Activated CD4-positive, alpha-beta T cell treated with anti-CD3 and anti-CD28 coated beads, Interleukin-2, amount 10 ng/mL, durations not matched to agents 24 days and 14 days (primary cell): ENCODE results near the gene RAD51B. TPM values are rescaled to one million over a fixed set of nuclear protein-coding genes. Genes with fewer than 3 reads are reported as not detected.
A peak's percentile ranks its signal among the peaks of the same experiment; 100 is the strongest.

Experiments used
- DNase-seq: peaks from one replicate; pipeline ENCODE4 v3.0.0; 2022
- H3K27ac Mint-ChIP-seq: one replicate; pipeline ENCODE4 v1.8.0; 2022; ENCODE audit warnings: mild to moderate bottlenecking, mixed read lengths
- H3K27me3 Mint-ChIP-seq: one replicate; pipeline ENCODE4 v1.8.0; 2022; ENCODE audit warnings: mixed read lengths
- H3K36me3 Mint-ChIP-seq: one replicate; pipeline ENCODE4 v1.8.0; 2022; ENCODE audit warnings: low read depth, mild to moderate bottlenecking, mixed read lengths
- H3K4me1 Mint-ChIP-seq: one replicate; pipeline ENCODE4 v1.8.0; 2021; ENCODE audit warnings: mixed read lengths
- H3K4me3 Mint-ChIP-seq: one replicate; pipeline ENCODE4 v1.8.0; 2022; ENCODE audit warnings: mild to moderate bottlenecking, moderate library complexity, mixed read lengths
- H3K9me3 Mint-ChIP-seq: one replicate; pipeline ENCODE4 v1.8.0; 2021; ENCODE audit warnings: mixed read lengths
- intact Hi-C: fragments of 100-400 bp; cut with micrococcal nuclease; formaldehyde crosslinking; loops from one replicate; pipeline ENCODE4 v1.15.1; 2023
- total RNA-seq: library from RNA; stranded (reverse); gene quantifications from 2 replicates; pipeline ENCODE4 v1.2.3, GENCODE V29; 2022

The RAD51B gene
- total RNA-seq, 1 donor from 2014 or later: 29.3 TPM

DNA sequence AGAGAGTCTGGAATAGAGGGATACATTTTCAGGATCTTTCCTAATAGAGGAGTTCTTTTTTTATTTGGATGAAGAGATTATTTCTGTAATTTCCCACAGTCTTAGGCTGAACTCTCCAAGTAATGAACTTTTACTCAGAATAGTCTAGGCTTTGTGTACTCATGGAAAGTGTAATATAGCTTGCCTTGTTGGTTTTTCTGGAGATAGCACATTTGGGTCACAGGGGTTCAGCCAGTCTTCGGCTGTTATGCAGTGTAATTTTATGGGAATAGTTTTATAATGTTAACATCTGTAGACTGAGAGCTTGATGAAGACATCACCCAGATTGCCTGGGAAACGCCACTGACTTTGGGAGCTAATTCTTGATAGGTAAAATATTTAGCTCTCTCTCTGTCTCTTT, 450.8 kb downstream of the RAD51B start:
- Mint-ChIP-seq H3K36me3 (no peaks in the 10 kb centered on the region), H3K9me3 (no peaks in the 10 kb centered on the region), H3K27ac (no peak overlapping the region), H3K27me3 (no peaks in the 10 kb centered on the region), H3K4me1 (peaks cover 35% of the 10 kb centered on the region), H3K4me3 (no peak overlapping the region)
- DNase-seq: no peak
- intact Hi-C loops: no loop called here

DNA sequence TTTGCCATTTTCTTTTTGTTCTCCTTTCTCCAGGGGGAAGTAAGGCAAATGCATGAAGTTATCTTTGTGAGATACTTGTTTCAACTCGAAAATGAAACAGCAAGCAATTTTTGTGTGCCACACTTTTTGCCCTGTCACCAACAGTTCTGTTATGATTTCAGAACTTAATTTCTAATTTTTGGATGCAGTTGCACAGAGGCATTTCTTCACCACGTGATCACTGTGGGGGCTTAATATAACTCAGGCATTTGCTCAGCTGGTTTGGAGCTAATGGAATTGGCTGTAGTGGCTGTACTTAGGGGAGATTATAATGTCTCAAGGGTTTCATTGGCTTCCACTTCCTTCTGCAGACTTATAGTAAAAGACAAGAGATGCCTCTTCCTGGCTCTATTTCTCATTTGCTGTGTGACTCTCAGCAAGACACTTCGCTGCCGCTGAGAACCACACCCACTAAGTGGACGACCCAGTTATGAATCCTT, 452.4 kb downstream of the RAD51B start:
- peaks cover 47% of the 10 kb centered on the region for H3K4me1 Mint-ChIP-seq
- no peaks in the 10 kb centered on the region for H3K9me3 Mint-ChIP-seq
- no peaks in the 10 kb centered on the region for H3K36me3 Mint-ChIP-seq
- intact Hi-C loops: no loop called here
- no peak overlapping the region for H3K27ac Mint-ChIP-seq
- no peak for DNase-seq
- H3K4me3 Mint-ChIP-seq: no peak overlapping the region
- no peaks in the 10 kb centered on the region for H3K27me3 Mint-ChIP-seq

DNA sequence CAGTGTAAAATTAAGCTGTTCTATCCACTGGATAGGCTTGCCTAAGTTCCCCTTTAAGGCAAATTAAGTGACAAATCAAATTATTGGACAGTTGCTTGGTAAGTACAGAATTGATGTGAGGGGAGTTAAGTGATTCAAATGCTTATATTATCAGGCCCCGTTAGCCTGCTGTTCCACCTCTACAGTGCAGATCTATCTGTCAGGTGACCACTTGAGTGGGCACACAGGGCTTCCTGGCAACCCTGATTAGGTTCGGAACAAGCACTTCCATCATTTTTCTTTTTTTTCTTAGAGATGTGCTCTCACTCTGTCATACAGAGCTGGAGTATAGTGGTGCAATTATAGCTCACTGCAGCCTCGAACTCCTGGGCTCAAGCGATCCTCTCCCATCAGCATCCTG, 453.8 kb downstream of the RAD51B start:
- Mint-ChIP-seq H3K9me3 (no peaks in the 10 kb centered on the region), H3K27ac (no peak overlapping the region), H3K36me3 (no peaks in the 10 kb centered on the region), H3K4me3 (no peak overlapping the region), H3K4me1 (peaks cover 43% of the 10 kb centered on the region), H3K27me3 (no peaks in the 10 kb centered on the region)
- DNase-seq: no peak
- intact Hi-C loops: no loop called here

DNA sequence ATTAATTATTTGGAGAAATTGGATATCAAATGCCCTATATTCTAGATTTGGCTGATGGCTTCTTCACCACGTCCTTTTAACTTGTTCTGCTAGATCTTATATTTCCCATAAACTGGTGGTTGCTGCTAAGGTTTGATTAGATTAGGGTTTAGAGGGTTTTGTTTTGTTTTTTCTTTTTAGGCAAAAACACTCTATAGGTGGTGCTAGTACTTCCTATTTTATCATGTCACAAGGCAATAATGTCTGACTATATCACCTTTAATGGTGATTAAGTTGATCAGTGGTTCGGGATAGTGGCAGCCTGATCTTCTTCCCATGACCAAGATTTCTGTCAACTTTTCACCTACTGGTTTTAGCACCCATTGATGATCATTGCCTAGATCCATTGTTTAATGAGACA, 455.1 kb downstream of the RAD51B start:
- no peak for DNase-seq
- no peak overlapping the region for H3K4me3 Mint-ChIP-seq
- no peak overlapping the region for H3K27ac Mint-ChIP-seq
- no peaks in the 10 kb centered on the region for H3K27me3 Mint-ChIP-seq
- intact Hi-C loops: loop anchor here (1.0 to 2.0 kb wide), 3 partner anchors 11 to 42 kb away; no protein-coding TSS in a partner anchor
- no peaks in the 10 kb centered on the region for H3K9me3 Mint-ChIP-seq
- H3K36me3 Mint-ChIP-seq: no peaks in the 10 kb centered on the region
- H3K4me1 Mint-ChIP-seq: peaks cover 30% of the 10 kb centered on the region

DNA sequence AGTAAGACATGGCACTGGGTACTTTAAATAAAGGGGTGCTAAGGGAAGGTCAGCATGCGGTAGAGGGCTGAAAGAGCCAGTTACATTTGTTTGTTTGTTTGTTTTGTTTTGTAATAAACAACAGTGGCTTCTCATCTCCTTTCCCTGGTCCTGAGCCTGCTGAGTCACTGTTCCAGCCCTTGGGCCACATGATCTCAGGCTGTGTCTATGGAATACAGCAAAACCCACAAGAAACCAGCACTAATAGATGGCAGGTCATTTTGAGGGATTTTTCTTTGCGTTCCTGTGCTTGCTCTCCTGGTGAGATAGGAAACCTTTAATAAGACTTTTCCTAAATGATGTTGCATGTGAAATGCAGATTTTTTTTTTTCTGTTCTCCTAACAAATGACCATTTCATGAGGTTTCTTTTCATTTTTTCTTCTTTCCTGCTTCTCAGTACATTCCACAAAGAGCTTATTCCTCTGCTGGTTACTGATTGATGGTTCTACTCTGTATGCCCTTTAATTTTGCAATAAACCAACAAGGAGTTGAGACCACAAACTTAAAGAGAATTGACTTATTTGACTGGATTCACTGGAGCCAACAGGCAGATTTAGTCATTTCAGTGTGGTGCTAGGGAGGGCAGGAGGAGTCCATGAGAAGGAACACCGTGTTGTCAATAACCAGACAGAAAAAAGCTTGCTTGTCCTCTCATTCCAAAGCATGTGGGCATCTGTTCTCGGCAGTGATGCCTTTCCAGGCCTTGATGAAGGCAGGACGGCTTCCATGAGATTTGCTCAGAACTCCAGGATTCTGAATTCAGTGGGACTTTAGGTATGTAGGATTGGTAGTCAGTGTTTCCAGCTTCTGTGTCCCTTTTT, 459.2 kb downstream of the RAD51B start:
- Mint-ChIP-seq H3K4me3 (no peak overlapping the region), H3K36me3 (no peaks in the 10 kb centered on the region), H3K9me3 (no peaks in the 10 kb centered on the region), H3K27ac (no peak overlapping the region), H3K4me1 (peaks cover 45% of the 10 kb centered on the region), H3K27me3 (no peaks in the 10 kb centered on the region)
- no peak for DNase-seq
- intact Hi-C loops: no loop called here

DNA sequence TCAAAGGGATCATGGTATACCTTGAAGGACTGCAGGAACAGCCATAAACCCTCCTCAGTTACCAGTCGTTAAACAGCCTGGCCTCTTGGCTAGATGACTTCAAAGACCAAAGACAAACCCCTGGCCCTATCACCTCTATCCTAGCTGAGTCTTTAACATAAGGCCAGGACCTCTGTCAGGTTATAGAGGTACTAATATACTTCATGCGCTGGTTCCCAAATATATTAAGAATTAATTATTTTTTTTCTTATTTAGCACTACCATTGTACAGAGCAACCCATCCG, 459.8 kb downstream of the RAD51B start:
- no peak for DNase-seq
- intact Hi-C loops: no loop called here
- H3K4me3 Mint-ChIP-seq: no peak overlapping the region
- no peaks in the 10 kb centered on the region for H3K36me3 Mint-ChIP-seq
- H3K27ac Mint-ChIP-seq: no peak overlapping the region
- no peaks in the 10 kb centered on the region for H3K9me3 Mint-ChIP-seq
- peaks cover 46% of the 10 kb centered on the region for H3K4me1 Mint-ChIP-seq
- no peaks in the 10 kb centered on the region for H3K27me3 Mint-ChIP-seq

DNA sequence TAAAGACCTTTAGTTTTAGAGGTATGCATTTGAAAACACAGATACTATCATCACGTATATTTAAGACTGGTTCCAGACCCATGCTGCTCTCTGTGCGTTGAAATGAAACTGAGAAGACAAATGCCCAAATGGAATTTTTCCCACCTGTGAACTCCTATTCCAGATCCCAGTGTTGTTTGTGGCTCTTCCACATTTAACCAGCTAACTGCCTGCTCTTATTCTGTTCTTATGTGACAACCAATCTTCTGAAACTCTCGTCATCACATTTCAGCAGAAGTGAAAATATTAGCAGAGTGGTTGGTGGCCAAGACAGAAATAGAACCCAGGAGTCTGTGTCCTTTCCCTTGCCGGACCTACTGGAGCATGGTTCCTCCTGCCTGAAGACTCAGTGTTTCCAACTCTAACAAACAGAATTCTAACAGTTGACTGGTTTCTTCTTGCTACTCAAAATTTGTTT, 460.2 kb downstream of the RAD51B start:
- DNase-seq: no peak
- no peak overlapping the region for H3K4me3 Mint-ChIP-seq
- peaks cover 47% of the 10 kb centered on the region for H3K4me1 Mint-ChIP-seq
- intact Hi-C loops: loop anchor here (10.0 kb wide), 1 partner anchor 385 kb away; no protein-coding TSS in a partner anchor
- no peaks in the 10 kb centered on the region for H3K36me3 Mint-ChIP-seq
- H3K27ac Mint-ChIP-seq: no peak overlapping the region
- H3K9me3 Mint-ChIP-seq: no peaks in the 10 kb centered on the region
- H3K27me3 Mint-ChIP-seq: no peaks in the 10 kb centered on the region

DNA sequence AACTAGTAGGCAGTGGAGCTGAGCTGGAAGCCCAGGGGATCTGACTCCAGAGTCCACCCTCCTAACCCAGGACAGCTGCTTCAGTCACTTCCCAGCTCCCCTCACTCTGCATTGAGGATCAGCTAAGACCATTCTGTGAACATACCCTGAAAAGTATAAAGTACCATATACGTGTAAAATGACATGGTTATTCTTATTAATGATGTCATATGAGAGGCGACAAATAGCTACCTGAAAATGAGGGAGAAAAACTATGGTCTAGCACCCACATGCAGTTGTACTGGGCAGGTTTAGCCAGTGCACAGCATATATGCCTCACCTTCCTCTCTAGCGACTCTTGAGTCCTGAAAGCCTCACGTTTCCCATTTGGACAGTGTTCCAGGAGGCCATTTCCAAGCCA, 461.9 kb downstream of the RAD51B start:
- Mint-ChIP-seq H3K27me3 (no peaks in the 10 kb centered on the region), H3K27ac (no peak overlapping the region), H3K4me1 (peaks cover 50% of the 10 kb centered on the region), H3K4me3 (no peak overlapping the region), H3K36me3 (peaks cover 1% of the 10 kb centered on the region), H3K9me3 (peaks cover 4% of the 10 kb centered on the region)
- DNase-seq: no peak
- intact Hi-C loops: loop anchor here (10.0 kb wide), 1 partner anchor 383 kb away; no protein-coding TSS in a partner anchor

DNA sequence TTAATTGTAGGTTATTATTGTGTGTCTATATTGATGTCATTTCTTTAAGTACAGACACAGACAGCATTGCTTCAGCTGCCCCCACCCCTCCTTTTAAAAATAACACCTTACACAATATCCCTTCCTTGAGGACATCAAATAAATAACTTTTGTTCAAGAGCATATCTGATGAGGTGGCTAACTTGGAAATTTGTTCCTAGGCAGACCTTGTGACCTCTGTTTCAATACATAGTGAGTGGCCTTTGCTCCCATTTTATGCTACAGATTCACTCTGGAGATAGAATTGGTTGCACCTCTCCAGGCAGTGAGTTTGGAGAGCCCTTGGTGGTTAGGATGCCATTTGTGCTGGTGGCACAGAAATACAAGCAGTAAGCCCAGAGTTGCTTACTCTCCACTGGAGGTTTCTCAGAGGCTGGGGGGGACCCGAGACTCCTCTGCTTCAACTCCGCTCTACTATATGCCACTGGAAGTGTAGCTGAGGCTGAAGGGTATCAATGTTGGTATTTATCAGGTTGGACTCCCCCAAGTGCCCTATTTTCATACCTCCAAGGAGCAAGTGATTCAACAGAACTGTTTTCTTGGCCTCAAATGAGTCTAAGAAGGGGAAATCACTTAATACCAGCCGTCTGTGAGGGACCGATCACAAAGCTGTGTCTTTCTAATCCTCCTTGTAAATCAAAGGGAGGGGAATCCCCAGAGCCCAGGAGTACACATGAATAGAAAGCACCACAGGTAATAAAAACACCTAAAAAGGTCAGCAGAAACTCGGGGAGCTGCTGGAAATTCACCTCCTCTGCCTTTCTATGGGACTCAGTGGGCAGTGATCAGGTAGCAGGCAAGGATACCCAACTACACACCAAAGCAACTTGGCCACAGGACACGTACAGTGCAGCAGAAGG, 463.1 kb downstream of the RAD51B start:
- H3K4me1 Mint-ChIP-seq: peaks cover 56% of the 10 kb centered on the region
- DNase-seq: peak; percentile 78
- intact Hi-C loops: loop anchor here (10.0 kb wide), 1 partner anchor 382 kb away; no protein-coding TSS in a partner anchor
- no peaks in the 10 kb centered on the region for H3K27me3 Mint-ChIP-seq
- H3K4me3 Mint-ChIP-seq: peak overlapping the region; percentile 62
- H3K36me3 Mint-ChIP-seq: peaks cover 1% of the 10 kb centered on the region
- peaks cover 4% of the 10 kb centered on the region for H3K9me3 Mint-ChIP-seq
- peak overlapping the region; percentile 83 for H3K27ac Mint-ChIP-seq

DNA sequence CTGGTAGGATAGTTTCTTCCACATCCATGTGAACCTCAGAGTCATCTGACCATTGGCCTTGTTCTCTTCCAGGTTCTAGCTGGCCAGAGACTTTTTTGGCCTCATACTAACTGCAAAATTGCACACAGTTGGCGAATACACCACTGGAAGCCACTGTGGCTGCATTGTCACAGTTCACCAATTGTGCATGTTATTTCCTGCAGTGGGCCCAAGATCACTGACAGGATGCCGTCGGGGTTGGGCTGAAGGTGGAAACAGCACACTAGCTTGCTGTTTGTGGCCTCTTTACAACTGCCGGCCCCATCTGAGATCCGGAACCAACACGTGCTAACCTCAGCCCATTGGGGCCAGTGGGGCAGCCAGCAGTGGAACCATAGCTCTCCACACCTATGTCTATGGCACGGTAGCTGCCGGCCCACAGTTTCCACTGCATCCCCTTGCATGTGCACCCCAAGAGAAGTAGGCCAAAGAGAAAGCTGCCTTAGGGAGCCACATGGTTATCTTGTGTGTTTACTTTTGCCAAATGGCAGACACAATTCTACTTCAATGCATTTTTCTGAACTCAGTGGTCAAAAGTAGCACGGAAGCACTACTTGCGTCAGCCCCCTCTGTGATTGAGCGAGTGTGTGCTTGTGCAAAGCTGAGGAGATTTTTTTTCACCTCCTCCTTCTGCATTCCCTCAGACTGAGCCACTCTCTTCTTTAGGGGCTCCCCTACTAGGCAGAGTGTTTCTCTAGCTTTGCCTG, 464.0 kb downstream of the RAD51B start:
- Mint-ChIP-seq H3K4me1 (peaks cover 57% of the 10 kb centered on the region), H3K27me3 (no peaks in the 10 kb centered on the region), H3K4me3 (peak overlapping the region; percentile 62), H3K27ac (peak overlapping the region; percentile 83), H3K9me3 (peaks cover 4% of the 10 kb centered on the region), H3K36me3 (peaks cover 1% of the 10 kb centered on the region)
- DNase-seq: peak; percentile 88
- intact Hi-C loops: loop anchor here (2.0 to 10.0 kb wide), 3 partner anchors 29 to 381 kb away; no protein-coding TSS in a partner anchor

DNA sequence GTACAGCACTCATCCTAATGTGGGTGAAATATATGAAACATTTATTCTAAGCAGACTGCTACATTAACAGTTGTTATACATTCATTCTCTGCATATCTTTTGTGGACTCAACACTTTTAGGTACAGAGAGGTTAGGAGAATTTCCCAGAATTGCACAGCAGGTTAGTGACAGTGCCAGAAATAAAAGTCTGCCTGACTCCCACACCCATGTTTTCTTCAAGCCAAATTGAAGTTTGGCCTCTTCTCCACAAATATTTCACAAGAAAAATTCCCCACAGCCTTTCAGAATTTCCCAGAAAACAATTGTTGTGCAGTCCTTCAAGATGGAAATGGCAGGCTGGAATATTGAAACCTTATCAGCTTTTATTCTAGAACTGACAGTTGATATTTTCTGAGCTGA, 464.8 kb downstream of the RAD51B start:
- no peak for DNase-seq
- Mint-ChIP-seq H3K9me3 (peaks cover 4% of the 10 kb centered on the region), H3K4me3 (peak overlapping the region; percentile 62), H3K4me1 (peaks cover 57% of the 10 kb centered on the region), H3K36me3 (peaks cover 1% of the 10 kb centered on the region), H3K27ac (peak overlapping the region; percentile 83), H3K27me3 (no peaks in the 10 kb centered on the region)
- intact Hi-C loops: loop anchor here (2.0 to 10.0 kb wide), 3 partner anchors 28 to 380 kb away; no protein-coding TSS in a partner anchor

DNA sequence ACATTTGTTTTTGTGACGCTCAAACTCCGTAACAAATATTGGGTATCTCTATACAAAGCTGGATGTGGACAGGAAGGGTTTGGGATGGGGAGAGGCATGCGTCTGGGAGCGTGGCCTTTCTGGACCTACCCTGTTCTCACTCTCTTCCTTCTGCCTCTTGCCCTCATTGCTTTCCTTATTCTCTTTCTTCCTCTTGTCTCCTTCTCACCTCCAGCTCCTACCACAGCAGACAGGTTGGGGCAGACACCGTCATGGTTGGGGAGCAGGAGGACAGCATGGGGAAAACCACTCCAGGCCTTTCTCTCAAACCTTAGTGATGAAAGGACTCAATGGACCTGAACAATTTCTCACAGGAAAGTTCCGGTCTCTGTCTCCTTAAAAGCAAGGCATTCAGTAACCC, 465.3 kb downstream of the RAD51B start:
- Mint-ChIP-seq H3K4me1 (peaks cover 57% of the 10 kb centered on the region), H3K4me3 (peak overlapping the region; percentile 61), H3K27me3 (no peaks in the 10 kb centered on the region), H3K9me3 (peaks cover 4% of the 10 kb centered on the region), H3K27ac (peak overlapping the region; percentile 52), H3K36me3 (peaks cover 1% of the 10 kb centered on the region)
- intact Hi-C loops: loop anchor here (1.0 to 10.0 kb wide), 9 partner anchors 10 to 509 kb away; no protein-coding TSS in a partner anchor
- no peak for DNase-seq
